SK-N-SH treated with all-trans-retinoic acid at 6 μM for 48 hours (cell line): ENCODE results near the gene ZFP64.

Experiments used
- ARNTL ChIP-seq: fragments of 450-650 bp; formaldehyde crosslinking; IDR thresholded peaks from 2 replicates; pipeline ENCODE4 v1.5.0; 2020; ENCODE audit warnings: low read depth, mild to moderate bottlenecking, moderate library complexity, borderline replicate concordance
- CREB5 ChIP-seq: fragments of 250-450 bp; sonication (Bioruptor Pico); IDR thresholded peaks from 2 replicates; pipeline ENCODE4 v1.5.1; 2020; ENCODE audit warnings: low read depth, mild to moderate bottlenecking, moderate library complexity
- ESRRG ChIP-seq: fragments of 250-450 bp; sonication (Bioruptor Pico); IDR thresholded peaks from 2 replicates; pipeline ENCODE4 v1.6.1; 2021; ENCODE audit warnings: mild to moderate bottlenecking
- GLIS3 ChIP-seq: fragments of 250-450 bp; sonication (Bioruptor Pico); IDR thresholded peaks from 2 replicates; pipeline ENCODE4 v1.5.0; 2020; ENCODE audit warnings: mild to moderate bottlenecking, moderate library complexity
- PATZ1 ChIP-seq: fragments of 250-450 bp; sonication (Bioruptor Pico); IDR thresholded peaks from 2 replicates; pipeline ENCODE4 v1.8.0; 2020; ENCODE audit warnings: mild to moderate bottlenecking, moderate library complexity, borderline replicate concordance
- POU6F1 ChIP-seq: fragments of 250-450 bp; sonication (Bioruptor Pico); IDR thresholded peaks from 2 replicates; pipeline ENCODE4 v1.8.0; 2021; ENCODE audit warnings: low read depth, mild to moderate bottlenecking, moderate library complexity, borderline replicate concordance
- RARB ChIP-seq: fragments of 250-450 bp; sonication (Bioruptor Pico); IDR thresholded peaks from 2 replicates; pipeline ENCODE4 v1.8.0; 2021; ENCODE audit warnings: mild to moderate bottlenecking, moderate library complexity
- SNAI2 ChIP-seq: fragments of 250-450 bp; sonication (Bioruptor Pico); IDR thresholded peaks from 2 replicates; pipeline ENCODE4 v1.5.0; 2020; ENCODE audit warnings: mild to moderate bottlenecking, moderate library complexity
- TOX ChIP-seq: fragments of 250-450 bp; sonication (Bioruptor Pico); IDR thresholded peaks from 2 replicates; pipeline ENCODE4 v1.8.0; 2021; ENCODE audit warnings: mild to moderate bottlenecking, moderate library complexity, borderline replicate concordance
- TSHZ2 ChIP-seq: fragments of 250-450 bp; sonication (Bioruptor Pico); IDR thresholded peaks from 2 replicates; pipeline ENCODE4 v1.5.0; 2020; ENCODE audit warnings: mild to moderate bottlenecking, moderate library complexity
- ZC3H10 ChIP-seq: fragments of 250-450 bp; sonication (Bioruptor Pico); IDR thresholded peaks from 2 replicates; pipeline ENCODE4 v1.5.1; 2021; ENCODE audit warnings: mild to moderate bottlenecking, moderate library complexity
- ZFP3 ChIP-seq: fragments of 250-450 bp; sonication (Bioruptor Pico); IDR thresholded peaks from 2 replicates; pipeline ENCODE4 v1.5.0; 2020; ENCODE audit warnings: mild to moderate bottlenecking, moderate library complexity
- ZFP30 ChIP-seq: fragments of 450-650 bp; formaldehyde crosslinking; IDR thresholded peaks from 2 replicates; pipeline ENCODE4 v1.5.0; 2022; ENCODE audit warnings: mild to moderate bottlenecking, moderate library complexity
- ZNF70 ChIP-seq: fragments of 450-650 bp; formaldehyde crosslinking; IDR thresholded peaks from 2 replicates; pipeline ENCODE4 v1.5.0; 2020; ENCODE audit warnings: mild to moderate bottlenecking, moderate library complexity

GRCh38 chr20:52132337-52132736 is 59.2 kb downstream of the ZFP64 start:
- TF ChIP-seq CREB5 (CRISPR knock-in tag) (no peak), ARNTL (CRISPR knock-in tag) (no peak), ESRRG (CRISPR knock-in tag) (no peak), POU6F1 (CRISPR knock-in tag) (no peak), PATZ1 (CRISPR knock-in tag) (no peak), SNAI2 (no peak), GLIS3 (CRISPR knock-in tag) (no peak), TSHZ2 (CRISPR knock-in tag) (no peak), TOX (CRISPR knock-in tag) (no peak), ZFP3 (CRISPR knock-in tag) (no peak), RARB (CRISPR knock-in tag) (no peak), ZFP30 (CRISPR knock-in tag) (no peak), ZNF70 (CRISPR knock-in tag) (no peak), ZC3H10 (no peak)
